HG03521 (cell line): ENCODE data around the gene MYO18A.

Experiments
- ATAC-seq: cut with Tn5 transposase; IDR thresholded peaks from one replicate; pipeline ENCODE4 v1.9.1; 2021; ENCODE audit warnings: mild to moderate bottlenecking, moderate library complexity; ENCODE audit not compliant: unreplicated experiment

Gene MYO18A

DNA sequence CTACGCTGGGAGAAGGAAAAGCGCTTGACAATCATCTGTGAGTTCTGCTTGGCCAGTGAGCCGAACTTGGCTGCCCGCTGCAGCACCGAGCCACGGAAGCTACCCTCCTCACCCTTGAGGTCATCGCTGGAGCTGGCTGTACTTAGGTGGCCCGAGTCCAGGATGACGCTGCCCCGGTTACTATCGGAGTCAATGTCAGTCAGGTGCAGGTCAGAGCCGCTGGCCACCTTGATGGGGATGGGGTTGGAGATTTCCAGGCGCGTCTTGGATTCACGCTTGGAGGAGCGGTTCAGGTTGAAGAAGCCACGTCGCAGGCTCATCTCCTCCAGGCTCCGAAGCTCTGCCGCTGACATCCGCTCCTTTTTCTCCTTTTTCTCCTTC, 13.7 kb downstream of the MYO18A start:
- no peak for ATAC-seq

DNA sequence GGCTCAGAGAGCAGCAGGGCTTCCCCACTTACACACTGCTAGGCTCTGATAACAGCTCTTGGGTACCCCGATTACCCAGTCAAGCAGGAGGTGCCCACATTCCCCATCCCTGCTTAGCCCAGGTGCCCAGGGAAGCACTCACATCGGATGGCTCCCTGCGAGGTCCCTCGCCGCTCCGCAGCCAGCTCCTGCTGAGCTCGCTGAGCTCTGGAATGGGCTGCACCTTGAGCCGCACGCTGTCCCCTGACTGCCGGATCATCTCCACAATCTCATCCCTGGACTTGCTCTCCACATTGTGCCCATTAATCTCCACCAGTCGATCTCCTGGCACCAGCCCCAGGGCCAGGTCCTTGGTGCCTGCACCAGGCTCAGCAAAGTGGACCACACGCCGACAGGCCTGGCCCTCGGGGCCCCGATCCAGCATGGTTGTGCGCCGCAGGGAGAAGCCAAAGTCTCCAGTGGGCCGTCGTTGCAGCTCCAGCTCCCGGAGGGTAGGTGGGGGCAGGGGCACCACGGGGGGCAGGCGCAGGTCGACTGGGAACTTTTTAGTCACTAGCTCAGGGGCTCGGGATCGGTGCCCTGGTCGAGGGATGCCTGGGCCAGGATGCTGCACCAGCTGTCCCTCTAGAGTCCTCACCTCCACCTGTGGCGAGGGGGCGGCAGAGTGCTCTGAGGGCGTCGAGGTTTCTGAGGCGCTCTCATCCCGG, 14.2 kb downstream of the MYO18A start:
- ATAC-seq: no peak

DNA sequence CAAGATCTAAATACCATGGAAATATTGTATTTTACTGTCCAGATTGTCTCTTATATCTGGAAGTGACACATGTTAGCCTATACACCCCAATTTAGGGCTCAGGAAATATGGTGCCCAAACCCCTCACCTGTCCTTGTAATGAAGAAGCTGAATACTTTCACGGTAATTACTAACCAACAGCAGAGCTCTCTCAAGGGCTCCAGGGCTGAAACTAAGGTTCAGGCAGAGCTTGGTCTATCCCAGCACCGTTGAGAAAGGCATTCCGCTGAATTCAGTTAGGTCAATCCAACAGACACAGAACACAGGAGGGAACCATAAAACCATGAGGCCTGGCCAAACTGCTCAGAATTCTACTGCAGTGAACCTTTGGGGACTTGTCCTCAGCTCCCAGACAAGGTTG, 14.9 kb downstream of the MYO18A start:
- ATAC-seq: no peak

DNA sequence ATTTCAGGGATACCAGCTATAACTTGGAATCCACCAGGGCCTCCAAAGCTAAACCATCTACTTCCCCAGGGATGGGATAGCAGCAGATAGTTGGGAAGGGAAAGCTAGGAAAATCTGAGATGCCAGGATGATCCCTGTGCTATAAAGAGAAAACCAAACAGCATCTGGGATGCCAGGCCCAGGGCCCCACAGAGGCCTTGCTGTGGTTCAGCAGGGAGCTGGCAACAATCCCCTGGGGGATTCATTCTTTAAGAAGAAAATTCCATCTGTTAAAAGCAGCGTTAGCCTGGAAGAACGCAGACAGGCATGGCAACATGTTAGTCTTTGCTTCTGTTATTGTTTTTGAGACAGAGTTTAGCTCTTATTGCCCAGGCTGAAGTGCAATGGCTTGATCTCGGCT, 16.6 kb downstream of the MYO18A start:
- no peak for ATAC-seq

DNA sequence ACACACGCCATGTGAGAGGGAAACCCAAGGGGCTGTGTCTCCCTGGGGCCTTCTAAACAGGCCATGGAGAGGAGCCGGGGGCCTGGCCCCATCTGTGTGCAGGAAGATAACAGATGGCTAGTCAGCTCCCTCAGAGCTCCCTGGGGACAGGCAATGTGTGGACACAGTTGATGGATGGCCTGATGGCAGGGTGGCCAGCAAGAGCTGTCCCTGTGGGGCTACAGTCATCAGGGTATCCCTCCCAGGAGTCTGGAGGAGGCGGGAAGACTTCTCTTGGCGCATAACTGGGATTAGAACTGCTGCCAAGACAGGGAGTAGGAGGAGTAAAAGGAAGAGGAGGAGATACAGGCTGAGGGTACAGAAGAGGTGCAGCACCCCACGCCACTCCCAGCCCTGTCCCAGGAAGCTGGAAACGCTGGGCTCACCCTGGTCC, 17.3 kb downstream of the MYO18A start:
- no peak for ATAC-seq

DNA sequence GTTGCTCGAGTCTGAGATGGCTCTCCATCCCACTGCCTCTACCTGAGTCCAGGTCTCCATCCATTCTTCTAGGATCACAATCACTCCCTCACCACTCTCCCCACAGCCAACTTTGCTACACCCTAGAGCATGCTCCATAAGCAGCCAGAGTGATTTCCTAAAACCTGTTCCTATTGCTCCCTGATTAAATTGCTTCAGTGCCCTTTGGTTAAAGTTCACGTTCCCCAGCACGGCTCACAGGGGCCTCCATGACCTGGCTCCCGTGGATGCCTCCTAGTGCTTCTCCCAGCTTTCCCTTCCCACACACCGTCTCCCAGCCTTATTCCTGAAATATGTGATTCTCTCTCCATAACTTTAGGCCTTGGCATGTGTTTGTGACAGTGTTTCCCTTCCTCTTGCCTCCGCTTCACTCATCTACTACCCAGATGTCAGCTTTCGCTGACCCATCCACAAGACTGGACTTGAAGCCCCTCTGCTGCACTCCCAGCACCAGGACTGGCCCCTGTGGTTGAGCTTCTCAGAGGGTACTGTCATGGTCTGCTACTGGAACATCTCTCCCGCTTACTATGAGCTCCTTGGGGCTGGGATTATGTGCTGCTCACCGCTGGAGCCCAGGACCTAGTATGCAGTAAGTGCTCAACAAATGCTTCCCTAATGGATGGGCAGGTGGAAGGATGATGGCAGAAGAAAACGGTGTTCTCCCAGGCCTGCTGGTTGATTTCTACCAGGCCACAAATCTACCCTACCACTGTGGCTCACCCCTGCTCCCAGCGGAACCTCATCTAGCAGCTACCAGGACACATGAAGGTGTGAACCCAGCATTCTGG, 17.9 kb downstream of the MYO18A start:
- no peak for ATAC-seq

DNA sequence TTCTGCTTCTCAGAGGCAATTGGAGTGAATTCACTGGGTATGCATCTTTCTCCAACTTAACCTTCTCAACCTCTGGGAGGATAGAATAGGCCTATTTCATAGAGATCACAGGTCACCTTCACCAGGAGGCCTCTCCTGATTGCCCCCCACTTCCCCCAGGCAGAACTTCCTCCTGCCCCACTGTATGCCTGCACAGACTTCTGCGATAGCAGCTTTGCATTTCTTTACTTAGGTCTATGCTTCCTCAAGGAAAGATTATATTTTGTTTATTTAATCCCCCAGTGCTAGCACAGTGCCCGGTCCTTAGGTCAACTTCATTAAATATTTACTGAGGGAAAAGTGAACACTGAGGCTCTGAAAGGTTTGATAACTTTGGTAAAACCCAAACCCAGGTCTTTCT, 19.9 kb downstream of the MYO18A start:
- ATAC-seq: no peak

DNA sequence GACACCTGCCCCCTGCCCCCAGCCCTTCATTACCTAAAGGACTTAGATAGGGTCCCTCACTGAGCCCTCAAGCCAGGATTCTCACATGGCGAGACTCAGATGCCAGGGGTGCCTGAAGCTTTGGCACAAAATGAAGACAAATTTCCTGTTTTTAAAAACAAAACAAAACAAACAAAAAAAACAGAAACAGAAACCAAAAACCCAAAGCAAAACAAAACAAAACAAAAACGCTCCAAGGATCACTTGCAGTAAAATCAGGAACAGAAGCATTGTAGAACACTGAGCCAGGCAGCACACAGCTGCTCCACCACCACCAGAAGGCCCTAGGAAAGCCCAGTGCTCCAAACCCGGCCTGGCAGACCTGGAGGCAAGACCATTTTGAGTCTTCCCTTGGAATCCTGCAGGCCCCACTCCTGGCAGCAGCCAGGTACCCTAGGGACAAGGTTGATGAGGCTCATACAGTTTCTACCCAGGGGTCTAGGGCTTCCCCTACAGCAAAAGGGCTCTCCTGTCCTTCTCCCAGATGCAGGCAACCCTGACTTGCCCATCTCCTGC, 20.8 kb downstream of the MYO18A start:
- no peak for ATAC-seq

DNA sequence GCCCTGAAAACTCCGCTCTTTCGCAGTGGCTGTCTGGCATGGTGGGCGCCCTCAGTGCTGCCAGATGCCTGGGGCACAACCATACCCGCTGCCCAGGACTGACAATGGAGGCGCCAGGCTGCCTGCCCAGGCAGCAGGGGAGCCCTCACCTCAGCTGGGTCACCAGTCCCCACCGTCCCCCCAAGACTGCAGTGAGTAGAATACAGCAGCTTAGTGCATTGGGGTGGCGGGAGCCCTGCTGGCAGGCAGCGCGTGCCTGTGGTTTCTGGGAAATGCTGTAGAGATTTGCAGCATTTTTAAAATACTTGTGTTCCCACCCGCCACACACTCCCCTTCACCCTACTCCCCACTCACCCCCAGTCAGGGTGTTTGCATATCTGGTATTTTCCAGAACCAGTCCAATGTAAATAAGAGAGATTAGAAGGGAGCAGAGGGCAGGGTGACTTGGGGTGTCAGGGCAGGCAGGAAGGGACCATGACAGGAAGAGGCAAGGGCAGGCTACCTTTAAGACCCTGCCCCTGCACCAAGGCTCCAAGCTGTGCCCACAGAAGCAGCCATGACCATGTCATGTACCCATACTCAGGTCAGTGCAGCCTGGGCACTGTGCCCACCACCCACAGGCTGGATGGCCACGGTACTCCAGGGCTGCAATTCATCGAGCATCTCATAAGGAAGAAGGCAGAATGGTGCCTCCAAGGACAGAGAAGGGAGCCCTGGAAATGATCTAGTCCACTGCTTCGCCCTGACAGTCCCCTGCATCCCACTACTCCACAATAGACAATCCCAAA, 21.5 kb downstream of the MYO18A start:
- no peak for ATAC-seq

DNA sequence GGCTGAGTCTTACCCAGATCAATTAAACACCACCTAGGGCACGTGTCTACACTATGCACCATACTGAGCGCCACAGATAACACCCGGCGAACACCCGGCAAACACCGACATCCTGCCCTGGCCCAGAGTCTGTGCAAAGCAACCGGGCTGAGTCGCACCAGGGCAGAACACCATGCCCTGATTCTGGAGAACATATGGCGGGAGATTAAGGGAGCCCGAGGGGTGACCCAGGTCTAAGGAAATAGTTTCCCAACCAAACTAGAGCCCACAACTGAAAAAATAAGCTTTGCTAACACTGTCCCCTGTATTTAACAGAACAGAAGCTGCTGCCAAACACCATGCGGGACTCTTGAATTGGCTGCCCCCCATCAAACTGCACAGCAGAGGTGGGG, 22.1 kb downstream of the MYO18A start:
- ATAC-seq: no peak

DNA sequence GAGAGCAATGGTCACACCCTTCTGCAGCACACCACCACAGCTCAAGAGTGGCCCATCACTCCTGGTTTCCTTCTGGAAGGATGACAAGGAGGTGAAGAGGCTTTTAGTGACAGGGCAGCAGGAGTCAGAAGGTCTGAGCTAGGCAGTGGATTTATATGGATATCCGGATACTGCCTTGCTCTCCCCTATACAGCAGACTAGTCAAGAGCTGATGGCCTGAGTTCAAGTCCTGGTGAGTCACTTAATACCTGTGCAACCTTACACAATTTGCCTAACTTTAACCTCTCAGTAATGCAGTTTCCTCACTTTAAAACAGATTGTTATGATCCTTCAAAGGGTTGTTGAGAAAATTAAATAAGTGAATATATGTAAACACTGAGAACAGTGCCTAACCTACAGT, 22.9 kb downstream of the MYO18A start:
- no peak for ATAC-seq

DNA sequence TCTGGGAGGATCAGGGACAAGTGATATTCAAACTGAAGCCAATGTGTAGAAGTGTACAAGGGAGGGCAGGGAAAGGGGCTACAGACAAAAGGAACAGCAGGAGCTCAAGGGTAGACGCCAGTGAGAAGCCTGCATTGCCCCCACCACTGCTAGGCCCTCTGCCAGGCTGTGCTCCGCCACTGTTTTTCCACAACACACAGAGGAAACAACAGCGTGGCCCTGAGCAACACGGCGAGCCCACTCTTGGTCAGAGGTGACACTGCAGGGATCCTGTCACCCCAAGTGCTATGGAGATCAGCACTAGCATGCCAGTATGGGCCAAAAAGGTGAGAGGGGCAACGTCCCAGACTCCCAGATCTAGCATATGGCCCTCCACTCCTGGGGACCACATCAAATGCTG, 23.4 kb downstream of the MYO18A start:
- ATAC-seq: no peak

DNA sequence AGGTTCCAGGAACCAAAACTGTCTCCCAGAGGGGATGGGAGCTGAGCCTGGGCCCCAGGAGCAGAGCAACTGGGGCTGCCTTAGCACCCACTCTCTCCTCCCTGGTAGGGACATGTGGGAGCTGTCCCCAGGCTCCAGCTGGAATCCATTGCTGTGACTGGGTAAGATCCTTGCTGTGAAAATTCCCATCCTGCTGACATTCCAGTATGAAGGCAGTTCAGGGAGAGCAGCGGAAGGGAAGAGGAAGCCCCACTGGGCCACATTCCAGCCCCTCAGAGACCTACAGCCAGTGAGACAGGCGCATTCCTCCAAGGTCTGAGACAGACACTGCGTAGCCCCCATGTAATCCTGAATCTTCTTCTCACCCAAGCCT, 24.2 kb downstream of the MYO18A start:
- no peak for ATAC-seq

DNA sequence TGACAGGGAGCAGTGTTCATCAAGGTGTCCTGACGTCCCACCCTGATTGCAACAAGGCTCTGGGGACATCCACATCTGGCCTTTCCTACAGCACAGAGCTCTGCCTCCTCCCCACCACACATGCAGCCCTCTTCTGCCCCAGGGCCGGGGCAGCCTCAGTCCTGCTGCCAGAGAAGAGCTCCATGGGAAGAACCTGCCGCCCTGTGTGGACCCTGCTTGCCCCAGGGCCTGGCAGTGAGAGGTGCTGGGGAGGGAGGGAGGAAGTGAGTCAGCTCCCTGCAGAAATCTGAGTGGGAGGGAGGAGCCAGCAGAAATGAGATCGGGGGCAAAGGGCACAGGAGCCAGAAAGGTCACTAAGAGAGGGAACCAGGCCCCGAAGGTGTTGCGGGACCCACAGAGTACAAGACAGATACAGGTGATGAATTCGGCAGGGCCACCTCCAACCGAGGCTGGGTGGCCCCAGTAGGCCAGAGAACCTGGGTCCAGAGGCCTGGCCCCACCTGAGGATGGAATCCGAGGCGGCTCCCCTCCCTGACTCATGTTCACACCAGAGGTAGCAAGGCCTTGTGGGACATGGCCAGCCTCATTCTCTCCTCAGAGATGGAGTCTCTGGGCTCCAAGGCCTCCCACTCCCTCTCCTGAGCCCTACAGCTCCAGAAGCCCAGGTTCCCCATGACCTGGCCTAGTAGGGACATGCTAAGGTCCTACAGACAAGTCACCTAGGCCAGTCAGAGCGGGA, 24.8 kb downstream of the MYO18A start:
- no peak for ATAC-seq

DNA sequence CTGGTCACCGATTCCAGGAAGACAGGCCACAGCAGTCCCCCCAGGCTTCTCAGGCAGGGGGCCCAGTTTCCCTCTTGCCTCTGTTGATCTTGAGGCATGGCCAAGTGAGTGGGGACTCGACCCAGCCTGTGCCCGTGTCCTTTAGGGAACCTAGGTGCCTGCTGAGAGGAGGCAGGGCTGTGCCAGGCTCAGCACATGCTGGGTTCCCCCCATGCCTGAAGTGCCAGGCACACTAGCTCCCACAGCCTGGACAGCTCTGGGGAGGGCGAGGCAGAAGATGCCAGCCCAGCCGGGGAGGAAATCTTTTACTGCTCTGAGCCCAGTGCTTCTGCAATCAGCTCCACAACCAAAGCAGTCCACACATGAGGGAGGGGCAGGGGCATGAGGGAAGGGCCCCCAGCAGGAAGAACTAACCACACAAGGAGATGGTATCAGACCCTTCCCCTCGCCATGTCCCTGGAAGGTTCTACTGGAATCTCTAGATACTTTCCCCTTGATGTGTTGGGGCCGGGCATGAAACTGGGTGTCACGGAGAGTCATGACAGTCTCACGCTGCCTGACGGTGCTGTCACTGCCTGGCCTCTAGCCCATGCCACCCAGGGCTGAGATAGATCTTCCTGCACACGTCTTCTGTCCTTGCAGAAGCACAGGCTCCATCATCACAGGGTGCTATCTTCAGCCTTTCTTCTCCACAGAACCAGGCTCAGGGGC, 25.5 kb downstream of the MYO18A start:
- ATAC-seq: no peak

DNA sequence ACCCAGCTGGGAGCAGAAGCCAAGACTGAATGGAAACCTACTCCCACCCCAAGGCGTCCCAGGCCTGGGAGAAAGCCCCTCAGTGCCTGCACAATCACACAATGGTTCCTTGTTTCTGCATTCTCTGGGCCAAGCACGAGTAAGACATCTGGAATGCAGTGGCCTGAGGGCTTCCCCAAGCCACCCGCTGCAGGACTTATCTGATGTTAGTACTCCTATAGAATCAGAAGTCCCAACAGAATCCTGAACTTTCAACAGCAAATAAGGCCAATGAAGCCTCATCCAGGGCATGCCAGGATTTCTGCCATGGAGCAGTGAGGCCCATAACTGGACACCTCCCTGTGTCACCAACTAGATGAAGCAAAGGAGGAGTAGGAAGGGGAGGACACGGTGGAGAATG, 28.6 kb downstream of the MYO18A start:
- ATAC-seq: no peak

DNA sequence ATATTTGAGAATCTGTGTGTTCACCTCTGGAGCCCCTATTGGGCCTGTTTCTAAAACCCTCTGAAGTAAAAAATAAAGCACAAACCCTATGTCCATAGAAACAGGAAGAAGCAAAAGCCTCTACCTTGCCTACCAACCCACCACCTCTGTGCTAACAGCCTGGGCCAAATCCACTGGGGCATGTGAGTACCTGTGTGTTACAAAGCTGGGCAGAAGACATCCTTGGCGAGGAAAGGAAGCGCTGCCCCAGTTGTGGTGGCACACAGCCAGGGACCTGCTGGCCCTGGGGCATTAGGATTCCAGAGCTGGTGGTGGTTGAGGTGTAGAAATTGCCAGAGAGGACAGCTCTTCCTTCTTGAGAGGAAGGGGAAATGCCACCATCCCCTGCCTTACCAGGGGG, 30.0 kb downstream of the MYO18A start:
- no peak for ATAC-seq

DNA sequence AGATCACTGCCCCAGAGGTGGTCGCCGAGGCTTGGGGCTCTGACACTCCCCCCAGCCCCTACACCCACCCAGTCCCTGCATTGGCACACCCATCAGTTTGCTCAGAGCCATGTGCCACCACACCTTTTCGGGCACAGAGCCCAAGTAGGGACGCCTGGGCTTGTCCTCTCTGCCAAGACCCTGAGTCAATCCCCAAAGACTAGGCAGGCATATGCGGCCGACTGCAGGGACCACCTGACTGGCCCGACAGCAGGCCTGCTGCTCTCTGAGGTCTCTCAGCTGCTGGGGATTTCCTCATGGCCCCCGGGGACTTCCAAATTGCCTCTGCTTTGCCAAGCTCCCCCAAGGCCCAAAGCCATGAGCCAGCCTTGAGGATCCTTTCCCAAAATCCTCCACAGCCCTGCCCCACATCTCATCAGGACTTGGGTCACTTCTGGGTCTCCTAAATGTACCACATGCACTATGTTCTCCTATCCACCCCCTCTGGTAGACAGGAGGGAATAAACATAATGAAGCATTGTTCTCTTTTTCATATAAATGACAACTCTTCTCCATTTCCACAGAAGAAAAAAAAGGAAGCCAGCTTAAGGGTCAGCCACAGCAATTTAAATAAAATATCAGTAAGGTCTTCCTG, 30.6 kb downstream of the MYO18A start:
- ATAC-seq: no peak

DNA sequence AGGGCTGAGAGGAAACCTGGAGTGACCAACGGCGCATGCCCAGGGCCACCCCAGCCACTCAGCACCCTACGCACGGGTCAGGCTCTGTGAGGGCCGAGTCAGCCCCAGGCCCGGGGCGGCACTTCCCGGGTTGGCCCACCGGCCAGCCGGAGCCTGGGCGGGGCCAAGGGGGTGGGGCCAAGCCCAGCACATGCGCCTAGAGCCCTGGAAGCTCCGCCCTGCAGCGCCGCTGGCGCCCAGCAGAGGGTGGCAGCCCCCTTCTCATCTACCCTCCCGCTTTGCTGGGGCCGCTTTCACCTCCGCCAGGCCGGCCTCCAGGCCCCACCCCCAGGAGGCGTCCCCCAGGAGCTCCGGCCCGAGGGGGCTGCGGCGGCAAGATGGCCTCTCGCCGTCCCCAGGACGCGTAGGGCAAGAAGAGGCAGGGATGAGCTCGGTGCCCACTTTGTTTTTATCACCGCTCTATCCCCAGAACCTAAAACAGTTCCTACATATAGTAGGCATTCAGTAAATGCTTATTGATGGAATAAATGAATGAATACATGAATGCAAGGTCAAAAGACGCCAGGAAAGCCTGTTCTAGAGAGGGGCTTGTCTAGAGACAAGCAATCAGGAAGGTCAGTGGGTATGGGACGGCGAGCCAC, 31.3 kb downstream of the MYO18A start:
- ATAC-seq: peak; percentile 91
